ENCODE results near the gene HSPBP1. TPM values are rescaled to one million over a fixed set of nuclear protein-coding genes. Genes with fewer than 3 reads are reported as not detected.

Gene HSPBP1
- total and polyA plus RNA-seq, 2 of the 4 experiments (the other 2 are of a cell fraction): 21.0 to 43.2 TPM

DNA sequence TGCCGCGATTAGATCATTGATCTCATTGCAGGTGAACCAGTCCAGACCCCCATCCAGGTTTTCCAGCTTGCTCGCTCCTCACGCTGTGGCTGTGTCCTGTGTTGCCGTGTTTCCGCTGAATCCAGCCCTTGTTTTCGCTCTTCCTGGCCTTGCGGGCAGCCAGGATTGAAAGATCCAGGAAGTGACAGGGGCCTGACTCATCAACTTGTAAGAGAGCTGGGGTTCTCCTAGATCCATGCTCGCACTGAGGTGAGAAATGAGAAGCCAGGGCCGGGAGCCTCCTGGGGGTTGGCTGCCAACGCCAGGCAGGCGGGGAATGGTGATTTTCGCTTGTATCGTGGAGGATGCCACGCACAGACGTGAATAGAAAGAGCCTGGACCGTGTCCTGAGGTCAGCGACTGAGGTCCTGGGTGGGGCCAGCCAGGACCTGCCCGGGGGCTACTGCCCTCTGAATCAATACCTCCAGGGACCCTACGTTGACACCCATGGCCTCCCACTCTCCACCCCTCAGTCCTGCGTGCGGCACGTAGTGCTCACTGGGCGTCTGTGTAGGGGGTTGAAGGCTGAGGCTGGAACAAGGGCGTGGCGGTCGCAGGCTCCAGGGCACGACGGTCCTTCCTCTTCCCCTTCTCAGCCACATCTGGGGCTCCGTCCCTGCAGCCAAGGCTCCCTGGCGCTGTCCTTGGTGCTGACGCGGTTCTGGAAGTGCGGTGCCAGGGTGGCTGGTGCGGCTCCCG lies 63.3 kb downstream of the HSPBP1 start (continued):
- TF ChIP-seq, protein P1, sequence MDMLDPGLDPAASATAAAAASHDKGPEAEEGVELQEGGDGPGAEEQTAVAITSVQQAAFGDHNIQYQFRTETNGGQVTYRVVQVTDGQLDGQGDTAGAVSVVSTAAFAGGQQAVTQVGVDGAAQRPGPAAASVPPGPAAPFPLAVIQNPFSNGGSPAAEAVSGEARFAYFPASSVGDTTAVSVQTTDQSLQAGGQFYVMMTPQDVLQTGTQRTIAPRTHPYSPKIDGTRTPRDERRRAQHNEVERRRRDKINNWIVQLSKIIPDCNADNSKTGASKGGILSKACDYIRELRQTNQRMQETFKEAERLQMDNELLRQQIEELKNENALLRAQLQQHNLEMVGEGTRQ (IDR thresholded peaks at IDR 0.05; ENCODE audit: low read depth, low read length): peak; percentile 35; the same call in 1 of the 2 replicates
- TF ChIP-seq CEBPB (IDR thresholded peaks at IDR 0.05; ENCODE audit: low read depth, low read length): peak; percentile 54

DNA sequence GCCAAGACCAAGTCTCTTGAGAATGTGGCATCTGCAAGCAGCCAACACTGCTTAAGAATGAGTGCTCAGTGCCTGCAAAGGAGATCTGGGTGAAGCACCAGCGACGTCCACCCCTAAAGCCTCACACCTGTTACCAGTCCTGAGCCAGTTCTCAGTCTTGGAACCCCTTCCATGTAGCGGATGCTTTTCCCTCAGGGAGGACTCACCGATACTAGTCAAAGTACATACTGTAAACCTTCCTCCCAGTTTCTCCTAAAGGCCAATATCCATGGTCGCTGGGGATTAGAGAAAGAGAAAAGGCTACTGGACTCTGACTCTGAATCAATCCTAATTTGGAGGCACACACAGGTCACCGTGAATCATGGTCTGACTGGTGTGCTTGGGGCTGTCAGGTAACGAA lies 66.4 kb downstream of the HSPBP1 start:
- Histone ChIP-seq H3K79me1 (ENCODE audit: low read depth in 1 of 2, low read length in 2 of 2) (no peaks in the 10 kb centered on the region), H2BK20ac (ENCODE audit: low read depth, low read length) (no peak overlapping the region), H3K4me2 (ENCODE audit: low read depth, low read length) (no peak overlapping the region), H3K23ac (ENCODE audit: low read depth, low read length) (no peak overlapping the region), H3K4ac (ENCODE audit: low read depth, low read length) (no peak overlapping the region), H4K91ac (ENCODE audit: insufficient read depth, low read depth, low read length) (no peak overlapping the region), H3K36me3 (ENCODE audit: control insufficient read depth, insufficient read depth, low read length) (no peaks in the 10 kb centered on the region), H2BK5ac (ENCODE audit: low read depth, low read length, poor library complexity, severe bottlenecking) (no peak overlapping the region), H2AFZ (replicated peaks; ENCODE audit: low read length, poor library complexity) (no peak overlapping the region), H2AK5ac (ENCODE audit: low read depth, low read length) (no peak overlapping the region), H3K56ac (ENCODE audit: extremely low read depth, insufficient read depth, low read length) (no peak overlapping the region), H3K18ac (ENCODE audit: low read depth, low read length) (no peak overlapping the region), H3K27ac (ENCODE audit: insufficient read depth, low read length) (no peak overlapping the region), H4K20me1 (ENCODE audit: insufficient read depth, low read length) (peaks cover 14% of the 10 kb centered on the region), H4K5ac (ENCODE audit: low read depth, low read length) (no peak overlapping the region), H2AK9ac (replicated peaks; ENCODE audit: low read depth, low read length, poor library complexity) (no peak overlapping the region), H3K14ac (replicated peaks; ENCODE audit: low read depth, low read length) (no peak overlapping the region), H4K8ac (ENCODE audit: low read depth in 2 of 2, low read length in 2 of 2) (no peak overlapping the region), H3K9ac (ENCODE audit: low read depth, low read length) (no peak overlapping the region), H3K27me3 (ENCODE audit: control insufficient read depth, insufficient read depth, low read length) (no peaks in the 10 kb centered on the region), H2BK120ac (ENCODE audit: low read depth, low read length) (no peak overlapping the region), H2BK15ac (ENCODE audit: low read depth, low read length) (no peak overlapping the region), H3K9me3 (ENCODE audit: control insufficient read depth, insufficient read depth, low read length) (peaks cover 5% of the 10 kb centered on the region), H3K4me3 (ENCODE audit: insufficient read depth, low read depth, low read length) (no peak overlapping the region), H3K4me1 (ENCODE audit: control insufficient read depth, insufficient read depth, low read length) (peaks cover 19% of the 10 kb centered on the region), H3K9me1 (ENCODE audit: insufficient read depth, low read length) (peaks cover 17% of the 10 kb centered on the region; the same call in 1 of the 2 replicates)
- 90% methylated on average over 2 of the region's 7 CpGs; no CpG with 5 or more reads in 1 of the 2 experiments for WGBS, 2 experiments (ENCODE audit: extremely low coverage in 2 of 2, insufficient read length in 1 of 2)
- intact Hi-C loops (cut with micrococcal nuclease) (no loop called here), in situ Hi-C loops (cut with MboI; ENCODE audit: low sequenced_read_pairs) (no loop called here), dilution Hi-C loops (cut with HindIII; ENCODE audit: low sequenced_read_pairs, unreplicated experiment) (no loop called here)
- DNase-seq (no peak), ATAC-seq (ENCODE audit: low read depth) (no peak)
- POLR2A ChIA-PET (ENCODE audit: unreplicated experiment): no interaction called here
- no TSS peak for BruUV-seq (replicated peaks)
- CTCF ChIA-PET: no interaction called here
- TF ChIP-seq FOS (IDR thresholded peaks at IDR 0.05; ENCODE audit: low read depth, low read length) (no peak), CEBPB (IDR thresholded peaks at IDR 0.05; ENCODE audit: low read depth, low read length) (no peak), RFX5 (IDR thresholded peaks at IDR 0.05; ENCODE audit: low read depth, low read length) (no peak), BHLHE40 (IDR thresholded peaks at IDR 0.05; ENCODE audit: low read depth, low read length) (no peak), CHD1 (IDR thresholded peaks at IDR 0.05; ENCODE audit: low read depth, low read length) (no peak), MXI1 (IDR thresholded peaks at IDR 0.05; ENCODE audit: borderline replicate concordance, low read depth, low read length) (no peak), NFE2L2 (IDR thresholded peaks at IDR 0.05; ENCODE audit: low read depth, low read length) (no peak), MAFK (IDR thresholded peaks at IDR 0.05; ENCODE audit: low read depth, low read length) (no peak), RCOR1 (IDR thresholded peaks at IDR 0.05; ENCODE audit: insufficient replicate concordance, low read length) (no peak)
- TF ChIP-seq, protein P1 (IDR thresholded peaks at IDR 0.05; ENCODE audit: low read depth, low read length): no peak
- TF ChIP-seq, protein P2, sequence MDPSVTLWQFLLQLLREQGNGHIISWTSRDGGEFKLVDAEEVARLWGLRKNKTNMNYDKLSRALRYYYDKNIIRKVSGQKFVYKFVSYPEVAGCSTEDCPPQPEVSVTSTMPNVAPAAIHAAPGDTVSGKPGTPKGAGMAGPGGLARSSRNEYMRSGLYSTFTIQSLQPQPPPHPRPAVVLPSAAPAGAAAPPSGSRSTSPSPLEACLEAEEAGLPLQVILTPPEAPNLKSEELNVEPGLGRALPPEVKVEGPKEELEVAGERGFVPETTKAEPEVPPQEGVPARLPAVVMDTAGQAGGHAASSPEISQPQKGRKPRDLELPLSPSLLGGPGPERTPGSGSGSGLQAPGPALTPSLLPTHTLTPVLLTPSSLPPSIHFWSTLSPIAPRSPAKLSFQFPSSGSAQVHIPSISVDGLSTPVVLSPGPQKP (IDR thresholded peaks at IDR 0.05; ENCODE audit: borderline replicate concordance, low read depth, low read length): no peak
